HG03159 (cell line): ENCODE data around the gene UBA6.
"Not testable (repeated sequence)": the region's sequence is repeated elsewhere in the genome, so short reads cannot be mapped to it uniquely, and the experiment has no call there.

Source experiments
- ATAC-seq: cut with Tn5 transposase; IDR thresholded peaks from one replicate; pipeline ENCODE4 v1.9.1; 2021; ENCODE audit warnings: mild to moderate bottlenecking, moderate library complexity; ENCODE audit not compliant: unreplicated experiment

The UBA6 gene

GRCh38 chr4:67674098-67674497, 26.9 kb downstream of the UBA6 start:
- no peak for ATAC-seq

DNA sequence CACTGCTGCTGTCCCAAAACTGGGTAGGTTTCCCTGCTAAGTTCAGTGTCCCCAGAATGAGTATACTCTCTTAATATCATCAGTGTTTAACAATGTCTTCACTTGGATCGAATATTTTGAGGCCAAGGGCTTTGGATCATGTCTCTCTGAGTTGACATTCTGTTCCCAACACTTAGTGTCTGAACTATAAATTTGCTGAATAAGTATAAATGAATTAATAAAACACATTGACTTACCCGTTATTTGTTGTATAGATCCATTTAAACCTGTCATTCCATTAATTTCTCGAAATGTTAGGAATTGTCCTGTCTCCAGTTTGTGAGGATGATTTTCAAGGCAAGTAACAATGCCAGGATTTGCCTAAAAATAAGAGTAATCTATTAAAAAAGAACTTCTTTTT, 32.6 kb downstream of the UBA6 start:
- no peak for ATAC-seq

DNA sequence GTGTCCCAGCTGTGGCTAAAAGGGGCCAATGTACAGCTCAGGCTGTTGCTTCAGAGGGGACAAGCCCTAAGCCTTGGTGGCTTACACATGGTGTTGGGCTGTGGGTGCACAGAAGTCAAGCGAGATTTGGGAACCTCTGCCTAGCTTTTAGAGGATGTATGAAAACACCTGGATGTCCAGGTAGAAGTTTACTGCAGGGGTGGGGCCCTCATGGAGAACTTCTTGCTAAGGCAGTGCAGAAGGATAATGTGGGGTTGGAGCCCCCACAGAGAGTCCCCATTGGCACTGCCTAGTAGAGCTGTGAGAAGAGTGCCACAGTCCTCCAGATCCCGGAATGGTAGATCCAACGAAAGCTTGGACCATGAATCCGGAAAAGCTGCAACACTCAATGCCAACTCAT, 40.5 kb downstream of the UBA6 start:
- ATAC-seq, result no peak

GRCh38 chr4:67659065-67659464, 41.9 kb downstream of the UBA6 start:
- no peak for ATAC-seq

GRCh38 chr4:67658302-67658701, 42.7 kb downstream of the UBA6 start:
- no peak for ATAC-seq

DNA sequence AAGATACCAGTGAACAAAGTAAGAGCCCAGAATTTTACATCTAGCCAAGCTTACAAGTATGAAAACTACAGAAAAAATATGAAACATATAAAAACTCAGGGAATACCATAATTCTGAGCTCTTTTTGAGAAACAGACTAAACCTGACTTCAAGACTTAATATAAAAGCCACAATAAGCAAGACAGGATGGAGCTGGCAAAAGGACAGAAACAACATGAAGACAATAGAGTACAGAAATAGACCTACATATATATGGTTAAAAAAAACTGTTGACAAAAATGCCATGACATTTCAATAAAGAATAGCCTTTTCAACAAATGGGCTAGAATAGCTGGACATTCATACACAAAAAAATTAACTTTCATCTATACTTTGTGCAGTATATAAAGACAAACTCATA, 49.4 kb downstream of the UBA6 start:
- ATAC-seq, result no peak

- no peak for ATAC-seq
Observed at GRCh38 chr4:67638136-67638535, 62.8 kb downstream of the UBA6 start.

GRCh38 chr4:67636978-67637377, 64.0 kb downstream of the UBA6 start:
- ATAC-seq, result not testable (repeated sequence)

GRCh38 chr4:67635331-67635730, 65.6 kb downstream of the UBA6 start:
- no peak for ATAC-seq

DNA sequence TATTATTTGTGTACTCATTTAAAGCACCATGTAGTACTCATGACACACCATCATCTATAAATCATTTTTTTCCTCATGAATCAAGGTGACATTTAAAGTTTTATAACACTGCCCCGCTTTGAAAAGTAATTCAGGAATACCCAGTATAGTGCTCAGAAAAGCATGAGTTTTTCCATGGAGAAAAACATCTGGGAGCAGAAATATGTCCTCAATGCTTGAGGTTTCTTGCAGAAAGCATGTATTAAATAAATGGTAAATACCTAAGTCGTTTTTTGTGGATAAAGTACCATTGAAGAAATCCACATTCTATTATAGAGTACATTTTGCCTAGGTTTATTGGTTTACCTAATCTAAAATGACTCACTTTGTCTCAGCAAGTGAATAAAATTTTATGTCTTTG, 66.2 kb downstream of the UBA6 start:
- ATAC-seq, result no peak

GRCh38 chr4:67632492-67632891, 68.5 kb downstream of the UBA6 start:
- no peak for ATAC-seq

DNA sequence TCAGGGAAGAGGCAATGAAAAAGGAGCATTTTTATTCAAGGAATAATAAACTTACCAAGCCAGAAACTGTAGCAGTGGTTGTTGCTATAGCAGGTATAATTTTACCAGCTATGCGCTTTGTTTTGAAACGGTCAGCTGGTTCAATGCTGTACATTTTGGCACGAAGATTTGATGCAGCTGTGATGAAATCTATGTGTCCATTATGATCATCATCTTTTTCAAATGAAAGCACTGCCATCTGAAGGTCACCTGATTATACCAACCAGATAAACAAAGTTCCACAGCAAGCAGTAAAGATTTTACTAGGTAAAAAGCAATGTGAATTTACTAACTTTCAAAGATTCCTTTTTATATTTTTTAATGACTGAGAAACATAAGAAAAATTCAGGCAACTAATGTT, 76.0 kb downstream of the UBA6 start:
- no peak for ATAC-seq

DNA sequence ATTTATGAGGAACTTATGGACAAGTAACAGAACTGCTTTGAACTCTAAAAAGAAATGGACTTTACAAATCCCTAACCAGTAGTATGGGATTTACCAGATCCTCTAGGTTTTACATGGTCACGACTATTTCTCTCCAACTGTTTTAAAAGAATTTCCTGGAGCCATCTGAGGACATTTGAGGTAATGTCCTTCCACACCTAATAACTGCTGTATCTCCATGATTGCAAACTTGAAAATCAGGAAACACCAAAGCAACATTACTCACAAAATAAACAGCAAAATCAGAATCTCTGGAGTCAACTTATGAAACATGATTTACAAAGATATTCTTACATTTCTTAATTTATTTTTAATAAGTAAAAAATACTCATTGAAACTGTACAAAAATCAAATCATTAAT, 84.5 kb downstream of the UBA6 start:
- ATAC-seq, result no peak

GRCh38 chr4:67615119-67615518, 85.8 kb downstream of the UBA6 start:
- ATAC-seq, result no peak

DNA sequence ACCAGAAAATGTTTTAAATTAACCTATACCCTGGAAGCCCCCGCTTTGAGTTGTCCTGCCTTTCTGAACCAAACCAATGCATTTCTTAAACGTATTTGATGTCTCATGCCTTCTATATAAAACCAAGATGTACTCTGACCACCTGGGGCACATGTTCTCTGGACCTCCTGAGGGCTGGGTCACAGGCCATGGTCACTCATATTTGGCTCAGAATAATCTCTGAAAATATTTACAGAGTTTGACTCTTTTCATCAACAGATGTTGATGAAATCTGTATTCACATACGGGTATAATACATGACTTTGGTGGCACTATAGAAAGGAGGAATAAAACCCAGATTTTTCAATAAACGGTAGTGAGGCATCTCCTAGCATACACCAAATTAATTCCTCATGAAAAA, 86.8 kb downstream of the UBA6 start:
- no peak for ATAC-seq

- ATAC-seq, result no peak
Observed at GRCh38 chr4:67608027-67608426, 92.9 kb downstream of the UBA6 start.

- ATAC-seq, result no peak
Observed at GRCh38 chr4:67604749-67605148, 96.2 kb downstream of the UBA6 start.

GRCh38 chr4:67604029-67604381, 97.0 kb downstream of the UBA6 start:
- no peak for ATAC-seq

GRCh38 chr4:67603310-67604028, 97.5 kb downstream of the UBA6 start:
- no peak for ATAC-seq

GRCh38 chr4:67593741-67594175, 107.2 kb downstream of the UBA6 start:
- ATAC-seq, result no peak

DNA sequence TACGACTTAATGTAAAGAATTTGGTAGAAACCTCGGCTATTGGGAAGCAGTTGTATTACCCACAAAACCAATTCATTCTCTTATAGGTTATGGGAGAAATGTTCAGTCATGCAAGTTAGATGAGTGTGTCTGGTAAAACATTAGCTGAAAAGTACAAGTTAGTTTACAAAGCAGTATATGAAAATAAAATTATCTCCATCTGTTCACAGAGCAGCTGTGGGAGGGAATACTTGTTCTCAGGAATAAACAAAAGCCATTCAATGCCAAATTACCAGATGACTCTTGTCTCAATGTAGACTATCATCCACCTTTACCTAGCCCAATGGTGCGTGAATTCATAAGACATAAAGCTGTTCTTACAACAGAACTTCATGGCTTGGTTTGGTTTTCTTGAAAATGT, 113.8 kb downstream of the UBA6 start:
- ATAC-seq, result no peak

GRCh38 chr4:67584496-67584895, 116.5 kb downstream of the UBA6 start:
- no peak for ATAC-seq

GRCh38 chr4:67581913-67582312, 119.0 kb downstream of the UBA6 start:
- ATAC-seq, result no peak
